ENCODE measurements around the gene ABCB9.
A peak's percentile ranks its signal among the peaks of the same experiment; 100 is the strongest.

Gene ABCB9

GRCh38 chr12:122979001-122979907 lies 13.0 kb upstream of the ABCB9 start:
- Mint-ChIP-seq H3K4me1 (peaks cover 66% of the 10 kb centered on the region), H3K4me3 (peak overlapping the region; percentile 95), H3K9me3 (no peaks in the 10 kb centered on the region), H3K27ac (peak overlapping the region; percentile 92), H3K36me3 (peaks cover 27% of the 10 kb centered on the region), H3K27me3 (no peaks in the 10 kb centered on the region)
- ATAC-seq, result no peak

- no peaks in the 10 kb centered on the region for H3K27me3 Mint-ChIP-seq
- ATAC-seq, result no peak
- peak overlapping the region; percentile 24 for H3K27ac Mint-ChIP-seq
- peaks cover 59% of the 10 kb centered on the region for H3K4me1 Mint-ChIP-seq
- peaks cover 20% of the 10 kb centered on the region for H3K36me3 Mint-ChIP-seq
- H3K4me3 Mint-ChIP-seq, result no peak overlapping the region
- H3K9me3 Mint-ChIP-seq, result no peaks in the 10 kb centered on the region
Observed at GRCh38 chr12:122978507-122978955, 12.3 kb upstream of the ABCB9 start.

- Mint-ChIP-seq H3K36me3 (peaks cover 14% of the 10 kb centered on the region), H3K4me3 (no peak overlapping the region), H3K27me3 (no peaks in the 10 kb centered on the region), H3K9me3 (no peaks in the 10 kb centered on the region), H3K4me1 (peaks cover 52% of the 10 kb centered on the region), H3K27ac (peak overlapping the region; percentile 24)
- ATAC-seq, result no peak
Observed at GRCh38 chr12:122977655-122978392, 11.6 kb upstream of the ABCB9 start.

GRCh38 chr12:122977153-122977552 lies 10.9 kb upstream of the ABCB9 start:
- H3K27ac Mint-ChIP-seq, result peak overlapping the region; percentile 24
- ATAC-seq, result no peak
- no peaks in the 10 kb centered on the region for H3K27me3 Mint-ChIP-seq
- no peaks in the 10 kb centered on the region for H3K9me3 Mint-ChIP-seq
- H3K4me3 Mint-ChIP-seq, result peak overlapping the region; percentile 95
- H3K36me3 Mint-ChIP-seq, result peaks cover 14% of the 10 kb centered on the region
- peaks cover 45% of the 10 kb centered on the region for H3K4me1 Mint-ChIP-seq

GRCh38 chr12:122976648-122976975 lies 10.3 kb upstream of the ABCB9 start:
- Mint-ChIP-seq H3K4me1 (peaks cover 39% of the 10 kb centered on the region), H3K27ac (peak overlapping the region; percentile 99), H3K4me3 (peak overlapping the region; percentile 95), H3K36me3 (peaks cover 9% of the 10 kb centered on the region), H3K27me3 (no peaks in the 10 kb centered on the region), H3K9me3 (no peaks in the 10 kb centered on the region)
- no peak for ATAC-seq

GRCh38 chr12:122975790-122976647 lies 9.8 kb upstream of the ABCB9 start:
- Mint-ChIP-seq H3K9me3 (no peaks in the 10 kb centered on the region), H3K27ac (peak overlapping the region; percentile 99), H3K27me3 (no peaks in the 10 kb centered on the region), H3K4me3 (peak overlapping the region; percentile 95), H3K36me3 (peaks cover 4% of the 10 kb centered on the region), H3K4me1 (peaks cover 34% of the 10 kb centered on the region)
- no peak for ATAC-seq

- Mint-ChIP-seq H3K4me3 (peak within 1 kb of the TSS; percentile 95), H3K27me3 (no peaks in the 10 kb centered on the region), H3K36me3 (no peaks in the 10 kb centered on the region), H3K4me1 (peaks cover 30% of the 10 kb centered on the region), H3K27ac (peak within 1 kb of the TSS; percentile 99), H3K9me3 (no peaks in the 10 kb centered on the region)
- peak; percentile 92 for ATAC-seq
Observed at GRCh38 chr12:122974892-122975789, 8.9 kb upstream of the ABCB9 start, which contains the start of gene OGFOD2. TSS of gene OGFOD2 (plus strand) at chr12:122975244. CDS start at chr12:122975252, 8 bp downstream.

GRCh38 chr12:122974274-122974891 lies 8.1 kb upstream of the ABCB9 start:
- Mint-ChIP-seq H3K36me3 (no peaks in the 10 kb centered on the region), H3K27me3 (no peaks in the 10 kb centered on the region), H3K4me3 (peak overlapping the region; percentile 95), H3K9me3 (no peaks in the 10 kb centered on the region), H3K27ac (peak overlapping the region; percentile 99), H3K4me1 (peaks cover 22% of the 10 kb centered on the region)
- ATAC-seq, result peak; percentile 95

GRCh38 chr12:122969676-122970075 lies 3.4 kb upstream of the ABCB9 start:
- Mint-ChIP-seq H3K4me1 (peaks cover 12% of the 10 kb centered on the region), H3K36me3 (no peaks in the 10 kb centered on the region), H3K9me3 (no peaks in the 10 kb centered on the region), H3K27ac (no peak overlapping the region), H3K4me3 (no peak overlapping the region), H3K27me3 (no peaks in the 10 kb centered on the region)
- no peak for ATAC-seq

- H3K36me3 Mint-ChIP-seq, result no peaks in the 10 kb centered on the region
- peak overlapping the region; percentile 32 for H3K27ac Mint-ChIP-seq
- H3K9me3 Mint-ChIP-seq, result no peaks in the 10 kb centered on the region
- H3K4me1 Mint-ChIP-seq, result peaks cover 15% of the 10 kb centered on the region
- H3K4me3 Mint-ChIP-seq, result no peak overlapping the region
- no peaks in the 10 kb centered on the region for H3K27me3 Mint-ChIP-seq
- no peak for ATAC-seq
Observed at GRCh38 chr12:122968104-122968503, 1.8 kb upstream of the ABCB9 start.

GRCh38 chr12:122966743-122967550 lies 684 bp upstream of the ABCB9 start:
- Mint-ChIP-seq H3K9me3 (no peaks in the 10 kb centered on the region), H3K27ac (no peak overlapping the region), H3K4me3 (peak overlapping the region; percentile 27)

GRCh38 chr12:122965321-122965751 lies 927 bp downstream of the ABCB9 start:
- Mint-ChIP-seq H3K27me3 (no peaks in the 10 kb centered on the region), H3K27ac (no peak overlapping the region), H3K9me3 (no peaks in the 10 kb centered on the region), H3K4me3 (no peak overlapping the region), H3K36me3 (no peaks in the 10 kb centered on the region), H3K4me1 (peaks cover 15% of the 10 kb centered on the region)
- no peak for ATAC-seq

More at GRCh38 chr12:122966743-122967550, 684 bp upstream of the ABCB9 start:
- no peak for ATAC-seq
- Mint-ChIP-seq H3K36me3 (no peaks in the 10 kb centered on the region), H3K4me1 (peaks cover 15% of the 10 kb centered on the region), H3K27me3 (no peaks in the 10 kb centered on the region)

Measured in stimulated activated memory B cell treated with anti-CD40 and anti-IgM and Interleukin-4, amounts not matched to agents 10 μg/mL and 1 μg/mL and 100 μg/mL, for 72 hours (primary cell).